Stimulated activated CD4-positive, alpha-beta T cell treated with anti-CD3 and anti-CD28 coated beads, Interleukin-4, amount 100 ng/mL, for 48 hours (primary cell): ENCODE results near the gene KLHL6.
"Not testable (repeated sequence)": the region's sequence is repeated elsewhere in the genome, so short reads cannot be mapped to it uniquely, and the experiment has no call there.

ENCODE experiments used
- DNase-seq, 2 donors: peaks; one replicate each; pipeline ENCODE4 v3.0.0-alpha.2; 2020; ENCODE audit warnings: low read depth in 2 of 2

The KLHL6 gene, protein sequence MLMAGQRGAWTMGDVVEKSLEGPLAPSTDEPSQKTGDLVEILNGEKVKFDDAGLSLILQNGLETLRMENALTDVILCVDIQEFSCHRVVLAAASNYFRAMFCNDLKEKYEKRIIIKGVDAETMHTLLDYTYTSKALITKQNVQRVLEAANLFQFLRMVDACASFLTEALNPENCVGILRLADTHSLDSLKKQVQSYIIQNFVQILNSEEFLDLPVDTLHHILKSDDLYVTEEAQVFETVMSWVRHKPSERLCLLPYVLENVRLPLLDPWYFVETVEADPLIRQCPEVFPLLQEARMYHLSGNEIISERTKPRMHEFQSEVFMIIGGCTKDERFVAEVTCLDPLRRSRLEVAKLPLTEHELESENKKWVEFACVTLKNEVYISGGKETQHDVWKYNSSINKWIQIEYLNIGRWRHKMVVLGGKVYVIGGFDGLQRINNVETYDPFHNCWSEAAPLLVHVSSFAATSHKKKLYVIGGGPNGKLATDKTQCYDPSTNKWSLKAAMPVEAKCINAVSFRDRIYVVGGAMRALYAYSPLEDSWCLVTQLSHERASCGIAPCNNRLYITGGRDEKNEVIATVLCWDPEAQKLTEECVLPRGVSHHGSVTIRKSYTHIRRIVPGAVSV

DNA sequence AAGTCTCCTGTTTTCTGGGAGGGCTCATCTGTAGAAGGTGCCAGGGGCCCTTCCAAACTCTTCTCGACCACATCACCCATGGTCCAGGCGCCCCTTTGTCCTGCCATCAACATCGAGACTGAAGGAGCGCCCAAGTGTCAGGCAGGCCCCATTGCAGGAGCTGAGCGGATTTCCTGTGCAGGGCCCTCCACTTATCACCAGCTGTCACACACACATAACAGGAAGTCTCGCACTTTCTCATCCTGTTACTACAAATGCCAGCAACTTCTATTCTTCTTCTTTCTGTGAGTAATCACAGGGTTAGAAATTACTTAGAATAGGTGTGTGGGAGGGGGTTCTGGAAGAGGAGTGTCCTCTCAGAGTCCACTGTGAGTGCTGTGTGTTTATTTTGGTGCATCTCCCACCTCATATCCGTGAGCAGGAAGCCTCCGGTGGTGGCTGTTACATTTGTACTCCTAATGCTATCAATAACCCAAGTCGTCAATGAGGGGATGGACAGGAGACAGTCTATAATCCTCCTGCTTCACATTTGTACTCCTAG lies at the start of gene KLHL6:
Gene KLHL6, minus strand, starts transcription at position 166 of the 541 bp plus-strand sequence. Its CDS starts 53 bp downstream, at position 113.
- peak; percentile 59 to 67 for DNase-seq

DNA sequence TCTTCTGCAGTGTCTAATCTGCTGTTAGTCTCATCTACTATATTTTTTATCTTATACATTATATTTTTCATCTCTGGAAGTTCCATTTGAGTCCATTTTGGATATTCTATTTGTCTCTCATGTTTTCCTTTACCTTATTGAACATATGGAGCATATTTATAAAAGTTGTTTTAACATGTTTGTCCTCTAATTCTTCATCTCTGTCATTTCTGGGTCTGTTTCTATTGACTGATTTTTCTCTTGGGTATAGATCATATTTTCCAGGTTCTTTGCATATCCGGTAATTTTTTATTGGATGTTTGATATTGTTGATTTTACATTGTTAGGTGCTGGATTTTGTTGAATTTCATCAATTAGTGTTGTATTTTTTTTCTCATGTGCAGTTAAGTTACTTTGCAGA lies 42.5 kb upstream of the KLHL6 start:
- no peak for DNase-seq

GRCh38 chr3:183594636-183595035 lies 39.1 kb upstream of the KLHL6 start:
- DNase-seq, result no peak

DNA sequence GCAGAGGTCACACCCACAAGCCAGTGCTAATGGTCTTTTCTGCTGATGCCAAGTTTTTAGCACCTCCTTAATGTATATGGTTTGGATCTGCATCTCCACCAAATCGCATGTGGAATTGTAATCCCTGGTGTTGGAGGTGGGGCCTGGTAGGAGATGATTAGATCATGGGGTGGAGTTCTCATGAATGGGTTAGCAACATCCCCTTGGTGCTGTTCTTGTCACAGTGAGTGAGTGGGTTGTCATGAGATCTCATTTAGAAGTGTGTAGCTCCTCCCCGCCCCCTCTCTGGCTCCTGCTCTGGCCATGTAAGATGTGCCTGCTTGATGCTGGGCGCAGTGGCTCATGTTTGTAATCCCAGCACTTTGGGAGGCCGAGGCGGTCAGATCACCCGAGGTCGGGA lies 37.3 kb upstream of the KLHL6 start:
- DNase-seq, result no peak

- DNase-seq, result no peak
Observed at GRCh38 chr3:183591881-183592521, 36.5 kb upstream of the KLHL6 start.

DNA sequence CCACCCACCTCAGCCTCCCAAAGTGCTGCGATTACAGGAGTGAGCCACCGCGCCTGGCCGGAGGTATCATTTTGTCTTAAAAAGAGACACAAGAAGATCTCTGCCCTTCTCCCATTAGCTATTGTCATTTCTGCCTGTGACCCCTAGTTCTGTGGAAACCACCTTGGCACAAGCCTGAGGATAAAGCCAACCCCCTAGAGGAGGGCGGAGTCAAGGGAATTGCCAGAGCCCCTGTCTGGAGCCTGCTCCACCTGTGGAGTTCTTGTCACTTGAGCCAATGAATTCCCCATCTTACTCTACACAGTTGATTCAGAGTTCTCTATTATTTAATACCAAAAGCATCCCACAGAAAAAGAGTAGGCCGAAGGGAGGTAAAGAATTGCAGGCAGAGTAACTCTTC lies 34.9 kb upstream of the KLHL6 start:
- no peak for DNase-seq

DNA sequence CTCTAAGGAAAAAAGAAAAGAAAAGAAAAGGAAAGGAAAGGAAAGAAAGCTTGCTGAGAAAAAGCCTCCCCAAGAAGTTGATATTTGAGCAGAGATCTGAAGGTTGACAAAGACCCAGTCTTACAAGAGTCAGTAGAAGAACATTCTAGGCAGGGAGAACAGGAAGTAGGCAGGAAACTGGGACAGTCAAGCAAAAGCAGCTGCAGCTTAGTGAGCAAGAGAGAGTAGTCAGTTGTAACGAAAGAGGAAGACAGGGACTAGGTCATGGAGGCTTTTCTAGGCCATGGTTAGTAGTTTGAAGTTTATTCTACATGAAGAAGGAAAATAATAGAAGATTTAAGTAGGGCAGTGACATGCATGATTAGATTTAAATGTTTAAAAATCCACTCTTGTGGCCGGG lies 31.8 kb upstream of the KLHL6 start:
- DNase-seq, result no peak

- DNase-seq, result no peak
Observed at GRCh38 chr3:183586477-183586876, 31.0 kb upstream of the KLHL6 start.

DNA sequence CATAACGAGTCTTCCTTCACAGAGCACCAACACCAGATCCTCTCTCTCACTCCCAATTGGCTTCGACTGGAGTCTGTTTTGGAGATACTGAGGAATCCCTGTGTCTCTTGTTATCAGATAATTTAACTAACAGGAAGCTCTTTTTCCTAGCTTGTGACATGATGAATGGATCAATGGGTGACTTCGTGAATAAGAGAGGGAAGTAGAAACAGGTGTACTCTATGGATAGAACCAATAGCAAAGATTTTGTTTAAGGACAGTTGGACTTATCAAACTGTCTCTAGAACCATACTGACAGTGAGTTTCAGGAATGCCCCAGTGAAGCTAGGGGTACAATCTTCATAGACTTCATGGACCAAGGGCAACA lies 29.4 kb upstream of the KLHL6 start:
- DNase-seq, result no peak

DNA sequence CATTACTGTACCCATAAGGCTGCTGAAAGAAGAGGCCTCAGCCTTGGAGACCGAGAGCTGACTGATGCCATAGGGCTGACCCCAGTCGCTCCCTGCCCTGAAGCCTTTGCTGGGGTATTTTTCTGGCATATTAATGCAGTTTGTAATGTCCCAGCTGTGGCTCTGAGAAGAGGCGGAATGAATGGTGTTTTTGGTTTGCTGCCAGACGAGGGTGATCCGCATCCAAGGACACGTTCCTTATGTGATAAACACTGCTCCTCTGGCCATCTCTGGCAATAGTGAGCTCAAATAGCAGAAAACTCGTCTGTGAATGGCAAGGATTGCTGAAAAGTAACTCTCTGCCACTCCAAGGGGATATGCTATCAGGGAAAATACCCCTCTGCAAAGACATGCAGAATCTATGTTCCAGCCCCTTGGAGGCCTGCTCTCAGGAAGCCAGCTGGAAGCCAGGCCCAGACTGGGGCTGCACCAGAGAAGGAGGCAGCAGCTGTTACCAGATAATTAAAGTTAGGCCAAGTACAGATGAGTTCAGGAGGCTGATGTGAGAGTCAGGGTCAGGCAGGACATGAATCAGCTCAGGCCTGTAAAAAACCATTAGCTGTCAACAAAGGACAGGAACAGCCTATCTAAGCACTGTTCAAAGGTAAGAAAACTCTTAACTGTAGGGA lies 28.9 kb upstream of the KLHL6 start:
- DNase-seq, result no peak

DNA sequence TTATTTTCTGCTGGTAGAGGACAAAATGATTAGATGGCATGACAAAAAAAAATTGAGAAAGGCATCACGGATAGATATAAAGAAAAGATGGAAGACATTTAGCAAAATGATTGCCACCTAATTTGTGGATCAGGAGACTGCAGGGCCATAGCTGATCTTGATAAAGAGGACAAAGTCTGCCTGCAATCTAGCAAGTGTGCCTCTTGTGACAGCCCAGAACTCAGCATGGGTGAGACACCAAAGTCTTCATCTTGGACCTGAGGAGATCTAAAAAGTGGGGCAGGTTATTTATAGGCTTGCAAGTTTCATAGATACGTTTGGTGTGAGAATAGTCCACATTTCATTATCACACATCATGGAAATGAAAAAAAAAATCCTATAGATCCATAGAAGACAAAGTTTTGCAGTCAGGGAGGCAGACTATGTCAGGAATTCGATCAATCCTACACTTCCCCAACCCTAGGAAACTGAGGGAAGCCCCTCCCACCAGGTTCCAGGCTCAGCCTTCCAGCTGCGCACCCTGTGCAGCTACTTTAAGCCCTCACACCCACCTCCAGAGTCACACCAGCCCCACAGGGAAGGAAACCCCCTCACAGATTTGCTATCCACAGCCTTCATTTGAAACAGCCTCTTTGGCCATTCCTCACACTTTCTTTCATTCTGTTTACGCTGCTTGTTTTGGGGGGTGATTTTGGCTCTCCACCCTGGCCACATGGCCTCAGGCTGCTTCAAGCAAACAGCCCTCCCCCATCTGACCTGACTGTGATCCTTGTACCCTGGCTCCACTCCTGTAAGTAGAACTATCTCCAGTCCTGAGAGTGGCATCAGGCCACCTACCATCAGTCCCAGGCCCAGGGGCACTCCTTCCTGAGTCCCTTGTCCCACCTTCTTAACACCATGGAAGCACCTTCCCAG lies 28.1 kb upstream of the KLHL6 start:
- no peak for DNase-seq

DNA sequence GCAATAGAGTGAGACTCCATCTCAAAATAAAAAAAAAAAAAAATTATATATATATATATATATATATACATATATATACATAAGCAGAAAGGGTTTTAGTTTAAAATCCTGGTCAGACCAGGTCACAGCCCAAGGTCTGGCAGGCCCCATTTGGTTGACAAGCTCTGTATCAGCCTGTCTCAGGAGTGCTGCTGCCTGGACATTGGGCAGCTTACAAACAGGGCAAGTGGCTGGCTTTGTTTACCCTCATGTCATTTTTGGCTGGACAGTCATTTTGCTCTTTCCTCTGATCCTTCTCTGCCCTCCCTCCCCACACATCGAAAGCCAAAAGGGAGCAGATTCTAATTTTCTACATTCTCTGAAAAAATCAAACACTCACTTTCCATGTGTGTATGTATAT lies 26.7 kb upstream of the KLHL6 start:
- DNase-seq, result no peak

GRCh38 chr3:183581496-183582155 lies 26.1 kb upstream of the KLHL6 start:
- DNase-seq, result no peak

DNA sequence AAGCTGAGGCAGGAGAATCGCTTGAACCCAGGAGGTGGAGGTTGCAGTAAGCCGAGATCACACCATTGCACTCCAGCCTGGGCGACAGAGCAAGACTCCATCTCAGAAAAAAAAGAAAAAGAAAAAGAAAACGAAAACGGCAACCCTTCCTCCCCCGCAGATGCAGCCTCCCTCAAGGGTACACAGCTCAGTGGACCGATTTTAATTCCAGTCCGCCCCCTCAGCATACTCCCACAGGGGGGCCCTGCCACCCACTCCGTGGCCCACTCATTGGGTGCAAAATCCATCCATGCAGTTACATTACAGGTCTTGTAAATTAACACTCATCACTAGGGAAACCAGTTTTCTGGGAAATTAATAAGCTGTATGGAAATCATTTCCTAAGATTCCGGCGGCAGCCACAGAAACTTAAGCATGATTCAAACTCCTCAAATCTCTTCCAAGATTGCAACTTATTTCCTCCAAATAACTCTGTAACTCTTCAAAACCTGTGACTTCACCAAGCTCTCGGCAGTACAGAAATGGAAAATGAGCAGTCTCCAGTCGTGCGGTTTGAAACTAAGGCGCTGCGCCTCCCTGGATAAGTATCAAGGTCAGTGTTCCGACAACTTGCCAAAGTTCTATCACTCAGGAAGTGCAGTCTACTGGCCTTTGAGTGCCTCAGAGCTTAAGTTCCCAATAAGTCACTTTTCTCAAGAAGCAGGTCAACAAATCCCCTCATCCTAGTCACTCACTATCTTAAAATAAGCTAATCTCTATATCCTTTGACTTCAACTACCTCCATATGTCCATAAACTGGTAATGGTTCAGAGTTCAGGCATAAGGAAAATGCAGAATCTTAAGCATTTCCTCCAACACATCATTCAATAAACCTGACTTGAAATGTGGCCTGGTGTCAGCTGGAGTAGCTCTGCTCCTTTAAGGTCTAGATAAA lies 24.7 kb upstream of the KLHL6 start:
- no peak for DNase-seq

DNA sequence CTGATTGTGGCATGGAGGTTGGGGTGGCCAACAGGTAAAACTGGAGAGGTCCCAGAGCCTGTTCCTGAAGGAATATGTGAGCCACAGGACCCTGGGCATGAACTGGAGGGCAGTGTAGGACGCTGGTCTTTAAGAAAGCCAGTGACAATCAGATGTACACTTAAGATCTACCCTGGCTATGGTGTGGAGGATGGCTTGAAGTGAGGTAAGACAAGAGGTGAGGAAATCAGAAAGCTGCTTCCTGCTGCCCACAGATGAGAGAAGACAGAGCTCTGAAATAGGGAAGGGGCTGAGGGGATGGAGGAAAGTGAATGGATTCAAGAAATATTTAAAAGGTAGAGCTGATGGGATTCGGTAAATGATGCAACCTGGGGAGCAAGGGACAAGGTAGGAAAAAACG lies 22.7 kb upstream of the KLHL6 start:
- no peak for DNase-seq

- DNase-seq, result no peak
Observed at GRCh38 chr3:183577346-183577745, 21.8 kb upstream of the KLHL6 start.

DNA sequence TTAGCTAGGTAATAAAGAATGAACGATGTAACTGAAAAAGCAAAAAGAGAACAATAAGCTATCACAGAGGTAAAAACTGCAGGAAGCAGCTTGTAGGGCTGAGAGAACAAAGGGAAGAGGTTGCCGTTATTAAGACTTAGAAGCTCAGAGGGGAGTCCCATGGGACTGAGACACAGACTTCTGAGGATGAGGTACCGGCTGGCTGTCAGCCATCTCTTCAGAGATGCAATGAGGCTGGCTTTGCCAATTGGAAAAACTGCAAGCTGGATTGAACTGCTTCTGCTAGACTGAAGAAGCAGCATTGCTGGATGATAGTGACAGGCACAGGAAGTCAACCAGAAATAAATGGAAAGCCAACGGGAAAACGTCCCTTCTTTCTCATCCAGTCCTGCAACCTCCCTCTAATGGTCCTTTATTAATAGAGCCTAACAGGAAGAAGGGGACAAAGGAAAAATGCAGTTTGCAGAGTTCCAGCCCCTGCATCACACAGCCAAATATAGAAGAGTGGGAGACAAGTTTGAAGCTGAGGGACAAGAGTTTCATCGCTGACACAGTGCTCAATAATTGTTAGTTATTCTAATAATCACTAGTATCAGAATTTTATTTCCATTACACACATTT lies 21.1 kb upstream of the KLHL6 start:
- DNase-seq, result no peak

DNA sequence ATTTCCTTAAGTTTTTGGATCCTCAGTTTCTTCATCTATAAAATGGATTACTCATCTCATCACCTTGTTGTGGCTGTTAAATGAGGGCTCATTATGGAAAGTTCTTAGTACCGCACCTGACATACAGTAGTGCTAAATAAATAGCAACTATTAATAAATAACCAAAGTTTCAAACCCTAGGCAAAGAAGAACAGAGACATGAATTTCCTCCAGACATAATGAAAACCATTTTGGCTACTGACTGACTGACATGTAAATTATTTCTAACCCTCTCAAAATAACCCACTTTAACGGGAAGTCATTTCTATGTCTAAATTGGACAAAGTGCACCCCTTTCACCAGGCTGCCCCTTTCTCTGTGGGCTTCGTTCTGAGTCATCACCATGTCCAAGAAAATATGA lies 17.4 kb upstream of the KLHL6 start:
- DNase-seq, result no peak

DNA sequence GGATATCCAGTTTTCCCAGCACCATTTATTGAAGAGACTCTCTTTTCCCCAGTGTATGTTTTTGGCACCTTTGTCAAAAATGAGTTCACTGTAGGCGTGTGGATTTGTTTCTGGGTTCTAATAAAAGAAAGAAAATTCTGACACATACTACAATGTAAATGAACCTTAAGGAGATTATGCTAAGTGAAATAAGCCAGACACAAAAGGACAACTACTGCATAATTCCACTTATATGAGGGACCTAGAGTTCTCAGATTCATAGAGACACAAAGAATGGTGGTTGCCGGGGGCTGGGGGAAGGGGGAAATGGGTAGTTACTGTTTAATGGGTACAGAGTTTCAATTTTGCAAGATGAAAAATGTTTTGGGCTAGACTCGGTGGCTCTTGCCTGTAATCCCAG lies 14.7 kb upstream of the KLHL6 start:
- DNase-seq, result not testable (repeated sequence)
